GM20000 (cell line): ENCODE data around the gene LYPD8.

ENCODE experiments used
- DNase-seq: peaks from one replicate; pipeline ENCODE4 v3.0.0; 2012; ENCODE audit warnings: low spot score
- TF ChIP-seq, protein P1 (sequence below): IDR thresholded peaks from 2 replicates; pipeline ENCODE4 v1.5.1; 2012; ENCODE audit warnings: mild to moderate bottlenecking, control low read depth; ENCODE audit errors: extremely low read depth, missing control alignments

LYPD8 gene

DNA sequence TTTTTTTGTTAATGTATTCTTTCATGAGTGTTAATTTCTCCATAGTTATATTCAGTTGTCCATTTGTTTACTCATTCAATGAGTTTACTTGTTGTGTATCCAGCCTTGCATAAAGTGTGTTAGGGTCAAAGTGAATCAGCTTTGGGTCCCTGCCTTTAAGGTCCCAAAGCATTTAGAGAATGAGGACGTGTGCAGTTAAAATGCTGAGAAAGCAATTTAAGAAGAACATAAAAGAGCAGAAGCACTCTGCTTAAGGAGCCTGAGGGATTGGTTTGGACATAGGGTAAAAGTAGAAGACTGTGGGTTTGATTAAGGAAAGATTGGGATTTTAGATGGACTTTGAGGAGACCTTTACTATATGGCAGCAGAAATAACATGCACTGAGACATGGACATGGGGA, 56.5 kb downstream of the LYPD8 start:
- DNase-seq, result no peak
- TF ChIP-seq, protein P1, sequence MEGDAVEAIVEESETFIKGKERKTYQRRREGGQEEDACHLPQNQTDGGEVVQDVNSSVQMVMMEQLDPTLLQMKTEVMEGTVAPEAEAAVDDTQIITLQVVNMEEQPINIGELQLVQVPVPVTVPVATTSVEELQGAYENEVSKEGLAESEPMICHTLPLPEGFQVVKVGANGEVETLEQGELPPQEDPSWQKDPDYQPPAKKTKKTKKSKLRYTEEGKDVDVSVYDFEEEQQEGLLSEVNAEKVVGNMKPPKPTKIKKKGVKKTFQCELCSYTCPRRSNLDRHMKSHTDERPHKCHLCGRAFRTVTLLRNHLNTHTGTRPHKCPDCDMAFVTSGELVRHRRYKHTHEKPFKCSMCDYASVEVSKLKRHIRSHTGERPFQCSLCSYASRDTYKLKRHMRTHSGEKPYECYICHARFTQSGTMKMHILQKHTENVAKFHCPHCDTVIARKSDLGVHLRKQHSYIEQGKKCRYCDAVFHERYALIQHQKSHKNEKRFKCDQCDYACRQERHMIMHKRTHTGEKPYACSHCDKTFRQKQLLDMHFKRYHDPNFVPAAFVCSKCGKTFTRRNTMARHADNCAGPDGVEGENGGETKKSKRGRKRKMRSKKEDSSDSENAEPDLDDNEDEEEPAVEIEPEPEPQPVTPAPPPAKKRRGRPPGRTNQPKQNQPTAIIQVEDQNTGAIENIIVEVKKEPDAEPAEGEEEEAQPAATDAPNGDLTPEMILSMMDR, result no peak

DNA sequence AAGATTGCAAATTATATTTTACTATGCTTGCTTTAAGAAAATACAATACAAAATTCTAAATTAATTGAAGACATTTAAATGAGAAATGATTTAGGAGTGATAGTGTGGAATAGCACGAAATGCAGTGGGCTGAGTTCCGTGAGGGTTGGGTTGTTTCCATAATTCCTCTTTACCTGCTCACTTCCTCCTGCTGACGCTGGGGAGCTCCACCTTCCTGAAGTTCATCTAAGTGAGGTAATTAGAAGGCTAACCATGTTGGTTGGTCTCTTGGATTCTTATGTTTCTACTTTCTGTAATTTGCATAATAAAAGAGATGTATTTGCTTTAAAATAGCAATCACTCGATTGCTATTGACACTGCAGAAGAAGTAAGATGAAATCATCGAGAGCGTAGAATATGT, 57.7 kb downstream of the LYPD8 start:
- DNase-seq, result no peak
- TF ChIP-seq, protein P1, result no peak

DNA sequence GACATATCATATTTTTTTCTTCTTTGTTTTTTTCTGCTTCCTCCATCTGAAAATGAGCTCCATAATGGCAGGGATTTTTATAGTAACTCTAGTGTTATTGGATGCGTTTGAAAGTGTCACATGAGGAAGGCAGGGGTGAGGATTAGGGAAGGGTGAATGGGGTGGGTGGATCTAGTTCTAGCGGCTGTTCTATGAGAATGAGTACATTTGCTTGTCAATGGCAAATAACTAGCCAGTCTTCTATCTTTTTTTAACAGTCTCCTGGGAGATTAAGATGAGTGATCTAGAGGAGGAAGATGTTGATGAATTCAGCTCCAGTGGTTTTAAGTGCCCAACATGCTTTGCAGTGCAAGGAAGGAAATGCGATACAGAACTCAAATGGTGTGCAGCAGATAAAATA, 58.8 kb downstream of the LYPD8 start:
- TF ChIP-seq, protein P1, result no peak
- DNase-seq, result no peak

DNA sequence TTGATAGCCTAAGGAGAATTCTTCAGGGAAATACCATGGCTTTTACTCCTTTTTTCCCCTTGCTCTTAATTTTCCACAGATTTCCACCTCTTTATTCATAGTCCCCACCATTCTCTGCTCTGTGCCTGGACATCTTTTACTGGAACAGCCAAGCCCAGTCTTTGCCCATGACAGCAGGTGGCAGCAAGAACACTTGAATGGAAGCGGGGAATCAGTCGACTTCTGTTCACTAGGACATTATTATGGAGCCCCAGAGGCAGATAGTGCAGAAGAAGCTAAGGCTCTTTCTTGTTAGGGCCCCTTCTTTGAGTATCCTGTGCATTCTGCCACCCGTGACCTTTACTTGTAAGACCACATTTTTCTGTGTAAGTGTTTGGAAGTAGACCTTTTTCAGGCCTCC, 59.3 kb downstream of the LYPD8 start:
- no peak for DNase-seq
- TF ChIP-seq, protein P1, result no peak

DNA sequence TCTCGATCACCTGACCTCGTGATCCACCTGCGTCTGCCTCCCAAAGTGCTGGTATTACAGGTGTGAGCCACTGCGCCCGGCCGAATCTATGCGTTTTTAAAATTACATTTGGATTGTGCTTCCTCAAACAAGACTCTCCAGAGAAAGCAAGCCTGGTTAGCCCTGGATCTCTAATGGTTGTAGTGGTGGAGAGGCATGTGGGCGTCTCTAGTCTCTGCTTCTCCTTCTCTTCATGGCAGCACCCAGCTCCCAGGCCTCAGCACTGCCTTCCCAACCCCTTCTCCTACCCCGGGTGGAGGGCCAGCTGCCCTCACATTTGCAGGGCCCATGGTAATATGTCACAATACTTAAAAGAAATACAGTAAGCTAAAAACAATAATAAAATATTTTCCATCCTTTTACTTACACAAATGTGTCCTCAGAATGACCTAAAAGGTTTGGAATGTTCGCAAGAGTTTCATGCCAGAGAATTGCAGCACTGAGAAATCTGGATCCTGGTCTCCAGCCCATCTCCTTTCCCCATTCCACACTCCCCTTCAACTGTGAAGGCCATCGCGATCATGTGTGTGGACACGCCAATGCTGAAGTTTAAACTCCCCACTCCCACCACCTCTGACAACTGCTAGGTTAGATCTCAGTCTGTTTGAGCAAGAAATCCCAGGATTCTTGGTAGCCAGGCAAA, 60.0 kb downstream of the LYPD8 start:
- DNase-seq, result no peak
- TF ChIP-seq, protein P1, result no peak

DNA sequence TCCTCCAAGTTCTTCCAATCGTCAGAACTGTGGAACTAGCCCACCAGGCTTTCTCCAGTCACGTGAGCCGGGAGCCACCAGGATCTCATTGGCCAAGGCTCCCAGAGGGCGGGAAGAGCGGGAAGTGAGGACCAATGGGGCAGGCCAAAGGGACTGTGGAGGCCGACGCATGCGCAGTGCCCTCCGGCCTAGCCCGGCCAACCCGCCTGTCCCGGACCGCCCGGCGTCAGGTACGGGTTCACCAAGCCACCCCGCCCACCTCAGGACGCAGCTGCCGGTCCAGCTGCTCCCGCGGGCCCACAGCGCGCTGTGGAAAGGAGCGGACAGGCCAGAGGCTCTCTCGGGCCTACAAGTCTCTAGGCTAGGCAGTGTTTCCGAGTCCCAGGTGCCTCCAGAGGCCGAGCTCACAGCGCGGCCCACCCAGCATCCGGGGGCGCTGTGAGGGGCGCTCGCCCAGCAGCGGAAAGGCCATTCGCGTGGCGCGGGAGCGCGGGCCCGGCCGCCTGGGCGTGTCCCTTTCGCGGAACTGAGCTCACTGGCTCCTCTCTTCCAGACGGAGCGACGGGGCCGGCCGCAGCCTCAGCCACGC, 63.9 kb downstream of the LYPD8 start:
- TF ChIP-seq, protein P1, result no peak
- DNase-seq, result no peak
